ENCODE measurements around the gene KLHDC2. TPM values are rescaled to one million over a fixed set of nuclear protein-coding genes. Genes with fewer than 3 reads are reported as not detected.
"Not testable (repeated sequence)": the region's sequence is repeated elsewhere in the genome, so short reads cannot be mapped to it uniquely, and the experiment has no call there.

KLHDC2 gene
- total and polyA plus RNA-seq, 2 donors (not counting 1 experiment from before 2014, with no cell fraction given): 43.4 to 60.5 TPM

GRCh38 chr14:49770212-49770817, 2.4 kb downstream of the KLHDC2 start:
- Histone ChIP-seq H2AFZ (ENCODE audit: insufficient read depth, low read depth, low read length, poor library complexity, severe bottlenecking) (no peak overlapping the region), H3K4me3 (ENCODE audit: control extremely low read depth in 1 of 5, extremely low read depth in 1 of 5, insufficient read depth in 1 of 5, low read depth in 2 of 5, low read length in 4 of 5) (no peak overlapping the region), H3K4me1 (ENCODE audit: control insufficient read depth in 2 of 2, insufficient read depth in 2 of 2, low read length in 2 of 2) (peaks cover 22 to 29% of the 10 kb centered on the region in 2 donors), H3K27ac (ENCODE audit: low read length in 2 of 2) (peak overlapping the region; percentile 4 to 62), H4K20me1 (ENCODE audit: control insufficient read depth, insufficient read depth, low read length, poor library complexity, severe bottlenecking) (peaks cover 15% of the 10 kb centered on the region), H3K27me3 (replicated peaks in 1 of 4; ENCODE audit: control extremely low read depth in 1 of 4, control insufficient read depth in 3 of 4, insufficient read depth in 4 of 4, low read length in 3 of 4) (no peaks in the 10 kb centered on the region), H3K79me2 (ENCODE audit: control insufficient read depth, insufficient read depth, low read length) (peaks cover 33% of the 10 kb centered on the region), H3K36me3 (replicated peaks in 1 of 2; ENCODE audit: control extremely low read depth in 1 of 2, control insufficient read depth in 1 of 2, extremely low read depth in 1 of 2, insufficient read depth in 2 of 2, low read length in 1 of 2) (peaks cover 11 to 19% of the 10 kb centered on the region in 2 experiments), H3K9me3 (ENCODE audit: control extremely low read depth in 1 of 3, control insufficient read depth in 2 of 3, insufficient read depth in 1 of 3, low read length in 2 of 3) (no peaks in the 10 kb centered on the region), H3K9ac (ENCODE audit: low read length) (no peak overlapping the region), H3K4me2 (replicated peaks; ENCODE audit: low read depth, low read length, poor library complexity, severe bottlenecking) (no peak overlapping the region)
- Mint-ChIP-seq H3K27ac (peak overlapping the region; percentile 32), H3K4me1 (peaks cover 31% of the 10 kb centered on the region), H3K9me3 (ENCODE audit: insufficient read depth) (no peaks in the 10 kb centered on the region), H3K27me3 (no peaks in the 10 kb centered on the region), H3K4me3 (peak overlapping the region; percentile 49)
- TF ChIP-seq CTCF (IDR thresholded peaks at IDR 0.05) (no peak), EZH2 (IDR thresholded peaks at IDR 0.05; ENCODE audit: borderline replicate concordance, insufficient read depth, low read depth, low read length, poor library complexity, severe bottlenecking) (no peak)
- ChIA-PET CTCF (interaction anchor here (0.6 to 5.2 kb wide), 3 partner anchors 13 to 136 kb away, joined by 3 to 35 read pairs (median 3); partner anchors contain the start of gene DNAAF2), POLR2A (interaction anchor here (0.6 to 0.7 kb wide), 2 partner anchors 23 to 184 kb away, joined by 3 to 7 read pairs; no protein-coding TSS in a partner anchor)
- WGBS (ENCODE audit: insufficient coverage): 82% methylated on average over 3 of the region's 4 CpGs
- no peak for ATAC-seq (ENCODE audit: low read depth)
- DNase-seq: no peak
- intact Hi-C loops (cut with micrococcal nuclease): no loop called here

DNA sequence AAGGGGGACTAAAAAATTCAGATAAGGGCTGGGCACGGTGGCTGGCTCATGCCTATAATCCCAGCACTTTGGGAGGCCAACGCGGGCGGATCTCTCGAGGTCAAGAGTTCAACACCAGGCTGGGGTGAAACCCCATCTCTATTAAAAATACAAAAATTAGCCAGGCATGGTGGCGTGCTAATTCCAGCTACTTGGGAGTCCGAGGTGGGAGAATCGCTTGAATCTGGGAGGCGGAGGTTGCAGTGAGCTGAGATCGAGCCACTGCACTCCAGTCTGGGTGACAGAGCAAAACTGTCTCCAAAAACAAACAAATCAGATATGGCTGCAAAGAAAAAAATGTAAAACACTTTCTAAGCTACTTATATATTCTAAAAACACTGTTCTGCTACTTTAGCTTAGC, 3.7 kb downstream of the KLHDC2 start:
- H3K9me3 Mint-ChIP-seq (ENCODE audit: insufficient read depth); DNase-seq; H3K27ac ChIP-seq (ENCODE audit: low read length in 2 of 2); intact Hi-C loops (cut with micrococcal nuclease); H3K4me2 ChIP-seq (replicated peaks; ENCODE audit: low read depth, low read length, poor library complexity, severe bottlenecking); H3K27me3 Mint-ChIP-seq; H3K9ac ChIP-seq (ENCODE audit: low read length); ATAC-seq (ENCODE audit: low read depth); H3K4me3 Mint-ChIP-seq; H3K4me3 ChIP-seq (ENCODE audit: control extremely low read depth in 1 of 5, extremely low read depth in 1 of 5, insufficient read depth in 1 of 5, low read depth in 2 of 5, low read length in 4 of 5); H2AFZ ChIP-seq (ENCODE audit: insufficient read depth, low read depth, low read length, poor library complexity, severe bottlenecking); H3K27me3 ChIP-seq (replicated peaks in 1 of 4; ENCODE audit: control extremely low read depth in 1 of 4, control insufficient read depth in 3 of 4, insufficient read depth in 4 of 4, low read length in 3 of 4); H3K9me3 ChIP-seq (ENCODE audit: control extremely low read depth in 1 of 3, control insufficient read depth in 2 of 3, insufficient read depth in 1 of 3, low read length in 2 of 3): not testable (repeated sequence)
- peak overlapping the region; percentile 17 for H3K27ac Mint-ChIP-seq
- CTCF ChIA-PET: interaction anchor here (0.7 to 1.0 kb wide), 2 partner anchors 12 to 137 kb away, joined by 3 read pairs; partner anchors contain the start of gene DNAAF2
- WGBS (ENCODE audit: insufficient coverage): 100% methylated on average over 10 of the region's 10 CpGs
- Histone ChIP-seq H3K4me1 (ENCODE audit: control insufficient read depth in 2 of 2, insufficient read depth in 2 of 2, low read length in 2 of 2) (peaks cover 22 to 28% of the 10 kb centered on the region in 2 donors), H3K79me2 (ENCODE audit: control insufficient read depth, insufficient read depth, low read length) (peaks cover 33% of the 10 kb centered on the region), H3K36me3 (replicated peaks in 1 of 2; ENCODE audit: control extremely low read depth in 1 of 2, control insufficient read depth in 1 of 2, extremely low read depth in 1 of 2, insufficient read depth in 2 of 2, low read length in 1 of 2) (peaks cover 12 to 28% of the 10 kb centered on the region in 2 experiments), H4K20me1 (ENCODE audit: control insufficient read depth, insufficient read depth, low read length, poor library complexity, severe bottlenecking) (peaks cover 15% of the 10 kb centered on the region)
- POLR2A ChIA-PET: interaction anchor here (1.2 kb wide), 1 partner anchor 8 kb away, joined by 3 read pairs; no protein-coding TSS in a partner anchor
- H3K4me1 Mint-ChIP-seq: peaks cover 31% of the 10 kb centered on the region
